NT2/D1 (cell line): ENCODE data around the gene IQSEC3.

Source experiments
- SUZ12 ChIP-seq: IDR thresholded peaks from 2 replicates; pipeline ENCODE4 v1.6.1; 2011; ENCODE audit not compliant: insufficient read length, insufficient read depth; ENCODE audit errors: extremely low read depth
- YY1 ChIP-seq: IDR thresholded peaks from 2 replicates; pipeline ENCODE4 v1.6.1; 2011; ENCODE audit not compliant: insufficient read length, insufficient read depth
- ZNF274 ChIP-seq: IDR thresholded peaks from 2 replicates; pipeline ENCODE4 v1.6.1; 2011; ENCODE audit warnings: mild to moderate bottlenecking, low read depth, low read length

DNA sequence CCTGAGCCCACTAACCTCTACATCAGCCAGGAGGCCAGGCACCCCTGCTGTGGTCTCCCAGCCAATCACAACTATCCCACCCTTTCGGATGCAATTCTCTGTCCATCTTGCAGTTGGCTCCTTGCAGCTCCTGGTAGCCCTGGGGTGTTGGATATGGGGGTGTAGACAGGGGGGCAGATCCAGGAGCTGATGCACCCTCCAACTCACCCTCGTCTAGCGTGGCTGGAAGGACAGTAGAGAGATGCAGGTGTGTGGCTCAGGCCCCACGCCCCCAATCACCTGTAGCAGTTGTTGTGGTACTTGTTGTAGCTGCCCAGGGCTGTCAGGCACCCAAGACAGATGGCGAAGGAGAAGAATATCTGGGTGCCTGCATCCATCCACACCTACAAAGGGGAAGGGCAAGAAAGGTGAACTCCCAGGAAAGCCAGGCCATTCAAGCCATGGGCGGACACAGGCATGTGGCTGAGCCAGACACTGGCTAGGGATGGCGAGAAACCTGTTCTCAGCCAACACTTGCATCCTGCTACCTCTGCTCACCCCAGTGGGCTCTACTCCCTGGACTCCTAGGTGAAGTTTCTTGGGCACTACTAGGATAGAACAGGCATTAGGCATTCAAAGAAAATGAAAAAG is 160.8 kb downstream of the IQSEC3 start:
- TF ChIP-seq SUZ12 (no peak), ZNF274 (no peak), YY1 (no peak)
